Astrocyte of the spinal cord (primary cell): ENCODE measurements around the gene SHROOM3.

Experiments used
- DNase-seq: peaks from one replicate; pipeline ENCODE4 v3.0.0; 2011; ENCODE audit warnings: low read depth, low spot score
- H3K4me3 ChIP-seq: 2 replicates; pipeline ENCODE4 v1.5.1; 2011; ENCODE audit warnings: low read depth, mild to moderate bottlenecking, low read length, moderate library complexity
- in situ Hi-C: cut with HindIII; loops from 2 replicates; pipeline ENCODE4 v1.10.0; 2017; ENCODE audit warnings: low sequenced_read_pairs
- TF ChIP-seq, protein P1 (sequence below): IDR thresholded peaks from 2 replicates; pipeline ENCODE4 v1.5.1; 2012; ENCODE audit warnings: low read depth, mild to moderate bottlenecking, low read length, inconsistent platforms

SHROOM3 gene

GRCh38 chr4:76582817-76583087, 147.7 kb downstream of the SHROOM3 start:
- DNase-seq: no peak
- in situ Hi-C loops: no loop called here
- H3K4me3 ChIP-seq: no peak overlapping the region

GRCh38 chr4:76584241-76585152, 149.5 kb downstream of the SHROOM3 start:
- no peak for DNase-seq
- in situ Hi-C loops: no loop called here
- TF ChIP-seq, protein P1, sequence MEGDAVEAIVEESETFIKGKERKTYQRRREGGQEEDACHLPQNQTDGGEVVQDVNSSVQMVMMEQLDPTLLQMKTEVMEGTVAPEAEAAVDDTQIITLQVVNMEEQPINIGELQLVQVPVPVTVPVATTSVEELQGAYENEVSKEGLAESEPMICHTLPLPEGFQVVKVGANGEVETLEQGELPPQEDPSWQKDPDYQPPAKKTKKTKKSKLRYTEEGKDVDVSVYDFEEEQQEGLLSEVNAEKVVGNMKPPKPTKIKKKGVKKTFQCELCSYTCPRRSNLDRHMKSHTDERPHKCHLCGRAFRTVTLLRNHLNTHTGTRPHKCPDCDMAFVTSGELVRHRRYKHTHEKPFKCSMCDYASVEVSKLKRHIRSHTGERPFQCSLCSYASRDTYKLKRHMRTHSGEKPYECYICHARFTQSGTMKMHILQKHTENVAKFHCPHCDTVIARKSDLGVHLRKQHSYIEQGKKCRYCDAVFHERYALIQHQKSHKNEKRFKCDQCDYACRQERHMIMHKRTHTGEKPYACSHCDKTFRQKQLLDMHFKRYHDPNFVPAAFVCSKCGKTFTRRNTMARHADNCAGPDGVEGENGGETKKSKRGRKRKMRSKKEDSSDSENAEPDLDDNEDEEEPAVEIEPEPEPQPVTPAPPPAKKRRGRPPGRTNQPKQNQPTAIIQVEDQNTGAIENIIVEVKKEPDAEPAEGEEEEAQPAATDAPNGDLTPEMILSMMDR: no peak
- no peak overlapping the region for H3K4me3 ChIP-seq

More at GRCh38 chr4:76582817-76583087, 147.7 kb downstream of the SHROOM3 start:
- TF ChIP-seq, protein P1: no peak

DNA sequence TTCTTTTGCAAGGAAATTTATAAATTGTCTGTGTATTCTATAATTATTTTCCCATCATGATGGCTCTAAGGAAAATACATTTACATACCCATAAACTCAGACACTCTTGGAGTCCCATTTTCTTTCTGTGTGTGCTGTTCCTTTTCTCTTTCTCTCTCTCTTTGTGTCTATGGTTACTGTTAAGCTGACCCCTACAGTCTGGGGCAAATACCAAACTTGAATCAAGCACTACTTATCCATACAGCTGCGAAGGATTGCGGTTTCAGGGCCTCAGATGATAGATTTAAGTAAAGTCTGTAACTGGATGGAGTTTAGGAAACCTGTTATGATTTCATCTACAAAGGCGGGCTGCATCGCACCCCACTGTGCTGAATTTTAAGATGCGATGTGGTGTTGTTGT, 150.2 kb downstream of the SHROOM3 start:
- H3K4me3 ChIP-seq: no peak overlapping the region
- in situ Hi-C loops: no loop called here
- TF ChIP-seq, protein P1: no peak
- DNase-seq: peak; percentile 83

DNA sequence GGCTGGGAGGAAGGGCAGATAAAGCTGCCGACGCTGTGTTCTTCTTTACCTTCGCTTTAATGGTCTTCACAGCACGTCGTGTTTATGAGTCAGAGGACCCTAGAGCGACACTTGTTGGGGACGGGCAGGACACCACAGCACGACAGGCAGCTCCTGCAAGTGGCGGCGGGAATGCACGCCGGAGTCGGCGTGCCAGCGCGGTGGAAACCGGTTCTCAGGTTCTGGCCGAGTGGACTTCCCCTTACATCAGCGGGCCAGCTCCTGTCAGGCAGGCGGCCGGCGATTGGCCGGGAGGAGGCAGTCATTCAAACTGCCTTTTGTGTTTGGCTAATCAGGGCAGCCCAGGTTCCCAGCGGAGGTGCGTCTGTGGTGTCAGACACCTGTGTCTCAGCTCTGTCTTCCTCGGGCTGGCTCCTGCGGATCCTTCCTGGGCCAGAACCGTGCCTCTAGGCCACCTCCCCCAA, 150.9 kb downstream of the SHROOM3 start:
- peak; percentile 45 for DNase-seq
- in situ Hi-C loops: no loop called here

DNA sequence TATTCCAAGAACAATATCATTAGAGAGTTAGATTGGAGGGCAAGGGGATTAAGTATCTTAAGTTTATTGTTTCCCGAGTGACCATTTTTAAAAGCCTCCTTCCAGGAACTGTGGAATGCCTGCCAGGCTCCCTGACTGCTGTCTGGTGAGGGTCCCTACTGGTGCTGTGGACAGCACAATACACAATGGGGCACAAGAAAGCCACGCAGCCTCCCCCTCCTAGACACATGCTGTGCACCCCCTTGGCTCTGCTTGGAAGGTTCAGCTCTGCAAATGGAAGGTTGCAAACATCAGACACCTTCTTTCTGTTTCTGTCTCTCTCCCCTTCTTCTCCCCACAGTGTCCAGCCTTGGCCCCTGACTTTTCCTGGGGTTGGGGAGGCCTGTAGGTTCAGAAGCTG, 153.2 kb downstream of the SHROOM3 start:
- H3K4me3 ChIP-seq: no peak overlapping the region
- DNase-seq: no peak
- in situ Hi-C loops: no loop called here
- TF ChIP-seq, protein P1: no peak

More for the DNA sequence above, 150.9 kb downstream of the SHROOM3 start:
- TF ChIP-seq, protein P1: peak; percentile 39
- H3K4me3 ChIP-seq: peak overlapping the region; percentile 39

- in situ Hi-C loops: no loop called here
- peak; percentile 69 for DNase-seq
These were observed 154.4 kb downstream of the SHROOM3 start for GRCh38 chr4:76589402-76589801.

More at GRCh38 chr4:76589402-76589801, 154.4 kb downstream of the SHROOM3 start:
- H3K4me3 ChIP-seq: no peak overlapping the region
- TF ChIP-seq, protein P1: no peak
